Heart left ventricle (tissue), 16 donors: ENCODE results near the gene SRRM2. TPM values are rescaled to one million over a fixed set of nuclear protein-coding genes. Genes with fewer than 3 reads are reported as not detected.

Experiments
- ATAC-seq, 4 donors: fragments of 200-7000 bp; cut with Tn5 transposase; one replicate each; pipeline ENCODE4 v1.9.1; 2020 to 2022; ENCODE audit warnings: moderate library complexity in 4 of 4, mild to moderate bottlenecking in 3 of 4, moderate number of reproducible peaks in 1 of 4
- DNase-seq, 5 donors: peaks; one replicate each; pipeline ENCODE4 v3.0.0-alpha.2; 2020
- H3K27ac ChIP-seq, 12 donors: fragments of 200-600 bp; sonication (generic) in 4 of 12; one replicate each; pipeline versions ENCODE4 v1.5.0 to v1.8.0; 2016 to 2022; ENCODE audit warnings: mild to moderate bottlenecking in 2 of 12
- H3K27me3 ChIP-seq, 9 donors: fragments of 200-600 bp; sonication (generic) in 2 of 9; one replicate each; pipeline versions ENCODE4 v1.5.1 to v1.8.0; 2016 to 2022; ENCODE audit warnings: mild to moderate bottlenecking in 3 of 9
- H3K36me3 ChIP-seq, 9 donors: fragments of 200-600 bp; sonication (generic) in 2 of 9; one replicate each; pipeline versions ENCODE4 v1.5.0 to v1.8.0; 2018 to 2022; ENCODE audit warnings: mild to moderate bottlenecking in 2 of 9
- H3K4me1 ChIP-seq, 12 donors: fragments of 200-600 bp; sonication (generic) in 4 of 12; one replicate each; pipeline versions ENCODE4 v1.5.0 to v1.8.0; 2016 to 2022; ENCODE audit warnings: mild to moderate bottlenecking in 3 of 12
- H3K4me3 ChIP-seq, 12 donors: fragments of 200-600 bp; sonication (generic) in 4 of 12; one replicate each; pipeline versions ENCODE4 v1.5.0 to v1.8.0; 2017 to 2022; ENCODE audit warnings: mild to moderate bottlenecking in 9 of 12, moderate library complexity in 4 of 12
- H3K9me3 ChIP-seq, 12 donors: fragments of 200-600 bp; sonication (generic) in 4 of 12; one replicate each; pipeline versions ENCODE4 v1.5.0 to v1.8.0; 2016 to 2022; ENCODE audit warnings: mild to moderate bottlenecking in 1 of 12
- POLR2A ChIP-seq, 2 donors: fragments of 450-650 bp; IDR thresholded peaks; one replicate each; pipeline ENCODE4 v1.6.1; 2017; ENCODE audit warnings: antibody characterized with exemption in 2 of 2, mild to moderate bottlenecking in 2 of 2, moderate library complexity in 2 of 2
- WGBS, 4 donors: extraction: QIAGEN DNeasy Blood & Tissue Kit in 2 of 4; methylation state at CpG; one replicate each; pipeline versions ENCODE4 v1.1.5 to v1.1.7; 2013 to 2018; 5-methylcytosine and 5-hydroxymethylcytosine counted together
- intact Hi-C, 10 donors: fragments of 100-400 bp; cut with DNase I; formaldehyde crosslinking; loops; one replicate each; pipeline versions ENCODE4 v1.11.1 to v1.14.2; 2022
- polyA plus RNA-seq, 2 donors: library from polyadenylated mRNA; stranded (reverse); fragments of 200-250 nt; gene quantifications; one replicate each; pipeline ENCODE4 v1.2.3, GENCODE V29; 2013
- total RNA-seq, 9 donors: library from RNA; depleted of rRNA in 2 of 9; stranded (reverse); fragments of >200 nt in 2 of 9; fragmentation: NEBNext Ultra II Directional in 3 of 9; extraction: Animal tissue kit (Norgen Biotek cat#: 25700) in 3 of 9; gene quantifications; one replicate each; pipeline versions ENCODE4 v1.1.0 to v1.2.4, GENCODE V29; 2016 to 2023
- TF ChIP-seq, protein P1 (sequence below), 12 donors: fragments of 200-600 bp; sonication (generic) in 4 of 12; IDR thresholded peaks; one replicate each; pipeline versions ENCODE4 v1.5.0 to v1.8.0; 2018 to 2022; ENCODE audit warnings: antibody characterized with exemption in 12 of 12, mild to moderate bottlenecking in 5 of 12
- donor health status: ischemic (EF 13 %, LVEDD 7.1; RV severe dilation, severe dysfunction).
- donor health status: healthy with polysubstance abuse.
- donor health status: DM: no; HTN: yes; CAD: no.
- donor health status: DM: no; HTN: no; CAD: no.
- donor health status: ischemic (EF 25% LVEDD 6.9; RV normal size, moderate dysfunction).
- donor health status: ischemic (EF 25% LVEDD 5.7; RV mildly dilated, moderate dysfunction).
- donor health status: healthy.
- donor health status: DM: yes; HTN: yes; CAD: no.
- donor health status: ischemic (EF 35%, LVEDD 5.7; RV mildly dilated, moderate dysfunction).
- donor health status: nonischemic (EF 11% LVEDD 7.7; RV severe dilation, severe dysfunction).
- donor health status: DM: yes; HTN: yes; CAD: no.
- donor health status: PGD.
- donor health status: ischemic (EF 29% LVEDD 5.4; RV normal size, mild dysfunction).
- donor health status: nonischemic (EF 23%, LVEDD 6.1; RV moderate dilation, normal function).

Gene SRRM2
- total and polyA plus RNA-seq, 11 donors = 112 to 540 (median 233) TPM

DNA sequence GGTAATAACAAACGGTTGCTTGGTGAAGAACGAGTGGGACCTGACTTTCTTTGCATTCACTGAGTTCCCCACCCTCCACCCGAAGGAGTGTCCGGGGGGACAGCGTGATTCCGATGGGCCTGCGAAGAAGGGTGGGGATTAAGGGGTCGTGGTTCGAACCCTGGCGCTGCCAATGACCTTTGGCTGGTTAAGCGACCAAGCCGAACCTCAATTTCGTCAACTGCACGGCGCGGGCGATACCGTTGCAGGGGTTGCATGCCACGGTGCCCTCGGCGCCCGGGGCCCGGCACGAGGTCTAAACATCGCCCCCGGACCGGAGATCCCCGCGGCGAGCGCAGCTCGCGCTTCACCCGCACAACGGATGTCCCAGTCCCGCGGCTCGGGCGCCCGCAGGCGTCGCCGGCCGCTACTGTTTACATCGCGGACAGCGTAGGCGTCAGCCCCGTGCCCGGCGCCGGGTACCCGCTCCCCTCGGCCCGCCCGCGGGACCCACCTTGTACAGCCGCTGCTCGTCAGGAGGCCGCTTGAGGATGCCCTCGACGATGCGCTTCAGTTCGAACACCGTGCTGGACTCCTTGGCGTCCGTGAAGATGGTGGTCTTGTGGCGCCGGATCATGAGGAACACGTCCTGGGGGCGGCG lies 24.2 kb downstream of the SRRM2 start:
- Histone ChIP-seq H3K9me3 (no peaks in the 10 kb centered on the region), H3K27ac (peak overlapping the region; percentile 21 to 100 (median 90)), H3K4me1 (peaks cover 2 to 44% (median 26%) of the 10 kb centered on the region in 12 donors), H3K4me3 (peak overlapping the region; percentile 65 to 100 (median 93)), H3K27me3 (no peaks in the 10 kb centered on the region), H3K36me3 (peaks cover 0 to 38% (median 35%) of the 10 kb centered on the region in 9 donors)
- DNase-seq = peak in 1 of 5 donors; percentile 47
- TF ChIP-seq POLR2A (IDR thresholded peaks at IDR 0.05) = no peak
- TF ChIP-seq, protein P1, sequence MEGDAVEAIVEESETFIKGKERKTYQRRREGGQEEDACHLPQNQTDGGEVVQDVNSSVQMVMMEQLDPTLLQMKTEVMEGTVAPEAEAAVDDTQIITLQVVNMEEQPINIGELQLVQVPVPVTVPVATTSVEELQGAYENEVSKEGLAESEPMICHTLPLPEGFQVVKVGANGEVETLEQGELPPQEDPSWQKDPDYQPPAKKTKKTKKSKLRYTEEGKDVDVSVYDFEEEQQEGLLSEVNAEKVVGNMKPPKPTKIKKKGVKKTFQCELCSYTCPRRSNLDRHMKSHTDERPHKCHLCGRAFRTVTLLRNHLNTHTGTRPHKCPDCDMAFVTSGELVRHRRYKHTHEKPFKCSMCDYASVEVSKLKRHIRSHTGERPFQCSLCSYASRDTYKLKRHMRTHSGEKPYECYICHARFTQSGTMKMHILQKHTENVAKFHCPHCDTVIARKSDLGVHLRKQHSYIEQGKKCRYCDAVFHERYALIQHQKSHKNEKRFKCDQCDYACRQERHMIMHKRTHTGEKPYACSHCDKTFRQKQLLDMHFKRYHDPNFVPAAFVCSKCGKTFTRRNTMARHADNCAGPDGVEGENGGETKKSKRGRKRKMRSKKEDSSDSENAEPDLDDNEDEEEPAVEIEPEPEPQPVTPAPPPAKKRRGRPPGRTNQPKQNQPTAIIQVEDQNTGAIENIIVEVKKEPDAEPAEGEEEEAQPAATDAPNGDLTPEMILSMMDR (IDR thresholded peaks at IDR 0.05) = no peak
- WGBS, 4 donors = 0% methylated on average over 22 to 72 of the region's 72 CpGs
- peak in 2 of 4 donors; percentile 1 to 2 for ATAC-seq
- intact Hi-C loops = loop anchor here in 6 of 10 donors (1.0 to 10.0 kb wide), 5 partner anchors 22 to 138 kb away; partner anchors contain the start of genes SRRM2 (in 5 of the 6), FLYWCH1 (in 1 of the 6) and PRSS27 (in 1 of the 6)

DNA sequence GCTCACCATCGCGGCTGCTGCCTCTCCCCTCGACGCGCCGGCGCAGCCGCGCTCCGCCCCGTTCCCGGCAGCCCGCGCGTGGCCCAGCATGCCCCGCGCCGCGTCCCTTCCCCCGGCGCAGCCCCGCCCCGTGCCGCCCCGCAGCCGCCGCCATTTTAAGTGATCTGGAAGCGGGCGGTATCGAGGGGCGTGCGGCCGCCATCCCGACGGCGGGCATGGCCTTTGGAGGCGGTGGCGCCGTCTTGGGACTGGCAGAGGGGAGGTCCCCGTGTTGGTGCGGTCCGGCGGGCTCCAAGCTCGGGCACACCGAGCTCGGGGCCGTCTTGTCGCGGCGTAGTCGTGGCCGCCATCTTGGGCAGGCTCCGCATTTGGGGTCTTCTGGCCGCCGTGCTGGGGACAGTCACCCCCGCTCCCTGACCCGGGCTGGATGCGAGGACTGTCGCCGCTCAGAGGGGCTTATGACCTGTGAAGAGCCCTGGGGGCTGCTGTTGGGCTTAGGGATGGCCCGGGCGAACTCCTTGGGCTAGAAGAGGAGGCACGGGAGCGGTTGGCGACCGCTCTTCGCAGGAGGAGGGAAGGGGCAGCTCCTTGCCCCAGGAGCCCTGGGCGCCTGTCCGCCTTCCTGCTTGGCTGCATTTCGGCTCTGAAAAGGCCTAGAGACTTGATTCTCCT lies 24.9 kb downstream of the SRRM2 start, which contains the start of gene ELOB:
Gene ELOB (minus strand): TSS at position 50 of the 672 bp plus-strand sequence. CDS start 41 bp downstream, at position 9.
- Histone ChIP-seq H3K4me1 (peaks cover 2 to 44% (median 26%) of the 10 kb centered on the region in 12 donors), H3K9me3 (no peaks in the 10 kb centered on the region), H3K27ac (peak within 1 kb of the TSS; percentile 96 to 100 (median 100)), H3K27me3 (no peaks in the 10 kb centered on the region), H3K36me3 (peaks cover 0 to 31% (median 28%) of the 10 kb centered on the region in 9 donors), H3K4me3 (peak within 1 kb of the TSS; percentile 65 to 100 (median 93))
- peak; percentile 5 to 80 for TF ChIP-seq POLR2A (IDR thresholded peaks at IDR 0.05)
- TF ChIP-seq, protein P1 (IDR thresholded peaks at IDR 0.05) = no peak
- intact Hi-C loops = loop anchor here in 6 of 10 donors (1.0 to 10.0 kb wide), 5 partner anchors 23 to 137 kb away; partner anchors contain the start of genes SRRM2 (in 5 of the 6), FLYWCH1 (in 1 of the 6) and PRSS27 (in 1 of the 6)
- ATAC-seq = peak; percentile 82 to 95 (median 92)
- 0 to 1% (median 0%) methylated on average over 11 to 70 of the region's 70 CpGs for WGBS, 4 donors
- peak; percentile 88 to 95 (median 92) for DNase-seq

DNA sequence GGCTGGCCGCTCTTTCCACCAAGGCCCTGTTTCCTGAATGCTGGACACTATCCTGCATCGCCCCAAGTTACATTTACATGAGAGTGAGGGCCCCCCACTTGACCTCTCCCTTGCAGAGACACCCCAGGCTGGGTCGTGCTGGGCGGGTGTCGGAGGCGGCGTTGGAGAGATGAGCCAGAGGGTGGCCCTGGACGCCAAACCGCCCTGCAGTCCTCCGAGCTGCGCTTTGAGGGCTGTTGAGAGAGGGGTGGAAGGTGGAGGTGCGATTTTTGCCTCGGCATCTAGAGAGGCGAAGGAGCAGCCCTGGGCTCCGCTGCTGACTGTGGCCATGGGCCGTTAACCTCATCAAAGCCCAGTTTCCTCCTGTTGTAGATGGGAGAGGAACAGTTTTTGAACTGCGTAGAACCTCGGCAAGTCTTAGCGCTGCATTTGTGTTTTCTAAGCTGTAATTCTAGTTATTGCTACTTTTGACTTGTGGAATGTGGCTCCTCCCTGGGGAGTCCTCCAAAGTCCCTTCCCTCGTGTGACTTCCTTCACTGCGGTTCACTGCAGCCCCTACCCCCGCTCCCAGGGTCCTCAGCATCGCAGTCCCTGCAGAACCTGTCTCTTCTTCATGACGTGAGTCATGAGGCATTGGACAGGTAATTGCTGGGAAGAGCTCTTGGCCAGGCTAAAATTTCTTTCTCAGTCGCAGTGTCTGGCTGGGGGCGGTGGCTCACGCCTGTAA lies 25.6 kb downstream of the SRRM2 start:
- DNase-seq = peak in 1 of 5 donors; percentile 44
- Histone ChIP-seq H3K27ac (peak overlapping the region; percentile 96 to 100 (median 100)), H3K36me3 (peaks cover 0 to 24% (median 21%) of the 10 kb centered on the region in 9 donors), H3K4me3 (peak overlapping the region; percentile 65 to 100 (median 93)), H3K9me3 (no peaks in the 10 kb centered on the region), H3K4me1 (peaks cover 2 to 41% (median 26%) of the 10 kb centered on the region in 12 donors), H3K27me3 (no peaks in the 10 kb centered on the region)
- TF ChIP-seq, protein P1 (IDR thresholded peaks at IDR 0.05) = no peak
- TF ChIP-seq POLR2A (IDR thresholded peaks at IDR 0.05) = no peak
- intact Hi-C loops = loop anchor here in 6 of 10 donors (1.0 to 10.0 kb wide), 5 partner anchors 23 to 137 kb away; partner anchors contain the start of genes SRRM2 (in 5 of the 6), FLYWCH1 (in 1 of the 6) and PRSS27 (in 1 of the 6)
- ATAC-seq = peak; percentile 33 to 59 (median 36)
- WGBS, 4 donors = 13 to 16% (median 14%) methylated on average over 23 to 27 of the region's 27 CpGs
